ENCODE measurements around the gene MSANTD2.

MSANTD2 gene

DNA sequence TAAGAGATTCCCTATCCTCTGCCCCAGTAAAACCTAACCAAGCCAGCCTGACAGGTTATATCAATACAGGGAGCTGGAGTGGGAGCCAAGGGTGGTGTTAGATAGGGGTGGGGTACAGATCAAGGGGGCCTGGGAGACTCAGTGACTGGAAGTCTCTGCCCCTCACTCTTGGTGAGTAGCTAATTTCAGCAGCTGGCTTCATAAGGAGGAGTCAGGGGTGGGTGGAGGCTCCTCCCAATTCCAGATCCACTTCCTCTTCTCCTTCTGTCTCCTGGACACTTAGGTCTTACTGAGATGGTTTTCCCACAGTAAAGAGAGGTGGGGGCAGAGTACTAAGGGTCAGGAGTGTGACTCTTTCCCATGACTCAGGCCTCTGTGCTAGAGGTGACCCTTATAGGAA is 47.0 kb downstream of the MSANTD2 start:
- no peak overlapping the region for H3K4me2 ChIP-seq (ENCODE audit: low read length)
- no peak overlapping the region for H3K4me3 ChIP-seq (ENCODE audit: low read depth, low read length, poor library complexity, severe bottlenecking)
- no peak for TF ChIP-seq EZH2 (IDR thresholded peaks at IDR 0.05; ENCODE audit: borderline replicate concordance, low read length)
- TF ChIP-seq, protein P1, sequence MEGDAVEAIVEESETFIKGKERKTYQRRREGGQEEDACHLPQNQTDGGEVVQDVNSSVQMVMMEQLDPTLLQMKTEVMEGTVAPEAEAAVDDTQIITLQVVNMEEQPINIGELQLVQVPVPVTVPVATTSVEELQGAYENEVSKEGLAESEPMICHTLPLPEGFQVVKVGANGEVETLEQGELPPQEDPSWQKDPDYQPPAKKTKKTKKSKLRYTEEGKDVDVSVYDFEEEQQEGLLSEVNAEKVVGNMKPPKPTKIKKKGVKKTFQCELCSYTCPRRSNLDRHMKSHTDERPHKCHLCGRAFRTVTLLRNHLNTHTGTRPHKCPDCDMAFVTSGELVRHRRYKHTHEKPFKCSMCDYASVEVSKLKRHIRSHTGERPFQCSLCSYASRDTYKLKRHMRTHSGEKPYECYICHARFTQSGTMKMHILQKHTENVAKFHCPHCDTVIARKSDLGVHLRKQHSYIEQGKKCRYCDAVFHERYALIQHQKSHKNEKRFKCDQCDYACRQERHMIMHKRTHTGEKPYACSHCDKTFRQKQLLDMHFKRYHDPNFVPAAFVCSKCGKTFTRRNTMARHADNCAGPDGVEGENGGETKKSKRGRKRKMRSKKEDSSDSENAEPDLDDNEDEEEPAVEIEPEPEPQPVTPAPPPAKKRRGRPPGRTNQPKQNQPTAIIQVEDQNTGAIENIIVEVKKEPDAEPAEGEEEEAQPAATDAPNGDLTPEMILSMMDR (IDR thresholded peaks at IDR 0.05; ENCODE audit: low read length), result no peak
- H3K27me3 ChIP-seq (ENCODE audit: insufficient read depth, low read length), result 0 out of 2 replicates have a peak, but pooled peaks cover 3% of the 10 kb centered on the region
- H3K9me2 ChIP-seq (ENCODE audit: low read depth, low read length), result no peaks in the 10 kb centered on the region
- H3K9ac ChIP-seq (ENCODE audit: low read length), result no peak overlapping the region
- no peaks in the 10 kb centered on the region for H3K36me3 ChIP-seq (ENCODE audit: insufficient read depth, low read length)
- H3K79me2 ChIP-seq (ENCODE audit: insufficient read depth, low read length), result no peaks in the 10 kb centered on the region
- no peaks in the 10 kb centered on the region for H4K20me1 ChIP-seq (ENCODE audit: insufficient read depth, low read length)
- no peak overlapping the region for H3K27ac ChIP-seq (ENCODE audit: low read depth, low read length, poor library complexity, severe bottlenecking)
- no peaks in the 10 kb centered on the region for H3K4me1 ChIP-seq (ENCODE audit: insufficient read depth, low read length, severe bottlenecking)
- no peaks in the 10 kb centered on the region for H3F3A ChIP-seq (ENCODE audit: insufficient read depth, low read length)
- H2AFZ ChIP-seq (ENCODE audit: low read length), result no peak overlapping the region
- H3K9me3 ChIP-seq (ENCODE audit: low read length), result no peaks in the 10 kb centered on the region

DNA sequence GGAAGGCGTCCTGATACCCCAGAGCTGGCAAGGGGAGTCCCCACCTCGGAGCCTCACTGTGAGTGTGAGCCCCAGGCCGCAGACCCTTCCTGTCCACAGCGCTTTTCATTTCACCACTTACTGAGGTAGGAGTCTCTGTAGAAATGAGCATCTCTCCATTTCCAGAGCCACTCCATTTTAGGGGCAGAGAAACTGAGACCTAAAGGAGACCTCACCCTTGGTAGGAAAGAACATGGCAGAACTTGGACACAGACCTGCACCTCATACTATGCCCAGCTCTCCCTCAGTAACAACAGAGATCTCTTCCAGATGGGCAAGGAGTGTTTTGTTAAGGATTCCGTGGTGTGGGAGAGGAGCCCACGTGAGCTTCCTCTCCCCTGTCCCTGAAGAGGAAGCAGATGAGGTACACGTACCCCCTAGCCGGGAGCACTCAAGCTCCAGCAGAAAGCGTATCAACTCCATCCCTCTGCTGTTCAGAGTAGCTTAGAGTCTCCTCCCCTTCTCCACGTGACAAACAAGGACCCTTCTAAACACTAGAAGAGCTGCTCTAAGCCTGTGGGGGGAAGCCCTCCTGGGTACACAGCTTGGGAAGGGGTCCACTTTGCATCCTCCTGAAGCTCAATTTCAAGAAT is 47.6 kb downstream of the MSANTD2 start:
- no peak overlapping the region for H3K4me2 ChIP-seq (ENCODE audit: low read length)
- no peaks in the 10 kb centered on the region for H3K9me2 ChIP-seq (ENCODE audit: low read depth, low read length)
- H3K4me1 ChIP-seq (ENCODE audit: insufficient read depth, low read length, severe bottlenecking), result no peaks in the 10 kb centered on the region
- no peak overlapping the region for H3K4me3 ChIP-seq (ENCODE audit: low read depth, low read length, poor library complexity, severe bottlenecking)
- no peak for TF ChIP-seq EZH2 (IDR thresholded peaks at IDR 0.05; ENCODE audit: borderline replicate concordance, low read length)
- TF ChIP-seq, protein P1 (IDR thresholded peaks at IDR 0.05; ENCODE audit: low read length), result no peak
- no peak overlapping the region for H3K9ac ChIP-seq (ENCODE audit: low read length)
- H3K27ac ChIP-seq (ENCODE audit: low read depth, low read length, poor library complexity, severe bottlenecking), result no peak overlapping the region
- H3K36me3 ChIP-seq (ENCODE audit: insufficient read depth, low read length), result no peaks in the 10 kb centered on the region
- H3K79me2 ChIP-seq (ENCODE audit: insufficient read depth, low read length), result no peaks in the 10 kb centered on the region
- H3K9me3 ChIP-seq (ENCODE audit: low read length), result no peaks in the 10 kb centered on the region
- 0 out of 2 replicates have a peak, but pooled peaks cover 3% of the 10 kb centered on the region for H3K27me3 ChIP-seq (ENCODE audit: insufficient read depth, low read length)
- H4K20me1 ChIP-seq (ENCODE audit: insufficient read depth, low read length), result no peaks in the 10 kb centered on the region
- H3F3A ChIP-seq (ENCODE audit: insufficient read depth, low read length), result no peaks in the 10 kb centered on the region
- no peak overlapping the region for H2AFZ ChIP-seq (ENCODE audit: low read length)

DNA sequence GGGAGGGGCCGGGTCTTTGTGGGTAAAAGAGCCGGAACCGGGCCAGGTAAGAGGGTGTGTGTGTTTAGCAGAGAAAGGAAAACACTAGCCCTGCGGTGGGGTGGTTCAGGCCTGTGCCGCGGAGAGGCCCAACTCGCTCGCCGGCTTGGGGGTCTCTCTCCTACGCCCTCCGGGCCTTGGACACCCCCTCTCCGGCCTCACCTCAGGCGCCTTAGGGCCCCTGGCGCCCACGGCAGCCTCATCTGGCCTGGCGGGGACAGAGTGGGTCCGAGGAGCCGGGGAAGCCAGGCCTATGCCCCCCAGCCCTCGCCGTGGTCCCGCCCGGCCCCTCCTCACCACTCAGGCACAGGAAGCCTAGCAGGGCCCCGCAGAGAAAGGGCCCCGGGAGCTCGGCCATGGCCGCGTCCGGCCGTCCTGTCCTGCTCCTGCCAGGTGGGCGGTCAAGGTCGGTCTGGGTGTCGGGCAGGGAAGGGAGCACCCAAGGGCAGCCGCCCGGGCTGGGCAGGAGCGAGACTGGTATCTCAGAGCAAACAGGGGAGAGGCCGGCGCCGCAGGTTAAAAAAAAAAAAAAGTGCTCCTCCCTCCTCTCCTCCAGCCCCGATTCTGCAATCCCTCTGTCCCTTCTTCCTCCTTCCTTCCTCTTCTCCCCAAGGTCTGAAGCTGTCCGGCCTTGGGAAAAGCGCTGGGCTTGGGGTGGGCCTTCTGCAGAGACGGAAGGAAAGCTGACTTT is 48.3 kb downstream of the MSANTD2 start, which contains the start of gene VSIG2:
VSIG2 (minus strand) TSS at position 515 of the 730 bp plus-strand sequence; CDS start at position 397, 118 bp downstream.
- no peak for TF ChIP-seq EZH2 (IDR thresholded peaks at IDR 0.05; ENCODE audit: borderline replicate concordance, low read length)
- TF ChIP-seq, protein P1 (IDR thresholded peaks at IDR 0.05; ENCODE audit: low read length), result no peak
- no peaks in the 10 kb centered on the region for H3K9me3 ChIP-seq (ENCODE audit: low read length)
- no peaks in the 10 kb centered on the region for H3K36me3 ChIP-seq (ENCODE audit: insufficient read depth, low read length)
- no peaks in the 10 kb centered on the region for H4K20me1 ChIP-seq (ENCODE audit: insufficient read depth, low read length)
- H3K4me1 ChIP-seq (ENCODE audit: insufficient read depth, low read length, severe bottlenecking), result no peaks in the 10 kb centered on the region
- no peak within 1 kb of the TSS for H3K4me3 ChIP-seq (ENCODE audit: low read depth, low read length, poor library complexity, severe bottlenecking)
- no peak within 1 kb of the TSS for H3K9ac ChIP-seq (ENCODE audit: low read length)
- no peak within 1 kb of the TSS for H3K27ac ChIP-seq (ENCODE audit: low read depth, low read length, poor library complexity, severe bottlenecking)
- H3K79me2 ChIP-seq (ENCODE audit: insufficient read depth, low read length), result no peaks in the 10 kb centered on the region
- no peaks in the 10 kb centered on the region for H3K9me2 ChIP-seq (ENCODE audit: low read depth, low read length)
- H3K4me2 ChIP-seq (ENCODE audit: low read length), result no peak within 1 kb of the TSS
- H3K27me3 ChIP-seq (ENCODE audit: insufficient read depth, low read length), result 0 out of 2 replicates have a peak, but pooled peaks cover 2% of the 10 kb centered on the region
- H2AFZ ChIP-seq (ENCODE audit: low read length), result no peak within 1 kb of the TSS
- no peaks in the 10 kb centered on the region for H3F3A ChIP-seq (ENCODE audit: insufficient read depth, low read length)

Data from OCI-LY1 (cell line).